H9 (cell line): ENCODE results near the gene FOXJ3. TPM values are rescaled to one million over a fixed set of nuclear protein-coding genes. Genes with fewer than 3 reads are reported as not detected.

Experiments used
- DNase-seq: peaks from one replicate; pipeline ENCODE4 v3.0.0-alpha.2; 2017
- H2AFZ ChIP-seq: one replicate; pipeline ENCODE4 v1.6.1; 2013; ENCODE audit warnings: mild to moderate bottlenecking, low read length, control low read depth, moderate library complexity
- H2AK5ac ChIP-seq: 2 replicates; pipeline ENCODE4 v1.6.1; 2013; ENCODE audit warnings: low read length, control low read depth, mixed read lengths; ENCODE audit not compliant: insufficient read length
- H2BK120ac ChIP-seq: one replicate; pipeline ENCODE4 v1.6.1; 2013; ENCODE audit warnings: low read depth, mild to moderate bottlenecking, low read length, control low read depth, inconsistent platforms; ENCODE audit not compliant: poor library complexity, severe bottlenecking
- H2BK12ac ChIP-seq: 2 replicates; pipeline ENCODE4 v1.6.1; 2013; ENCODE audit warnings: low read length, control low read depth, mixed read lengths, low read depth; ENCODE audit not compliant: insufficient read length
- H2BK15ac ChIP-seq: 2 replicates; pipeline ENCODE4 v1.6.1; 2013; ENCODE audit warnings: low read depth, low read length, control low read depth
- H2BK20ac ChIP-seq: one replicate; pipeline ENCODE4 v1.6.1; 2013; ENCODE audit warnings: low read depth, mild to moderate bottlenecking, low read length, control low read depth, inconsistent platforms; ENCODE audit not compliant: poor library complexity, severe bottlenecking
- H2BK5ac ChIP-seq: 2 replicates; pipeline ENCODE4 v1.6.1; 2013; ENCODE audit warnings: low read length, control low read depth, mixed read lengths; ENCODE audit not compliant: insufficient read length
- H3K14ac ChIP-seq: 2 replicates; pipeline ENCODE4 v1.6.1; 2013; ENCODE audit warnings: low read length, control low read depth; ENCODE audit not compliant: insufficient read depth
- H3K18ac ChIP-seq: 2 replicates; pipeline ENCODE4 v1.6.1; 2013; ENCODE audit warnings: low read depth, mild to moderate bottlenecking, mixed read lengths, low read length, control low read depth; ENCODE audit not compliant: insufficient read length
- H3K23ac ChIP-seq: 2 replicates; pipeline ENCODE4 v1.6.1; 2013; ENCODE audit warnings: low read length, control low read depth, mixed read lengths, low read depth; ENCODE audit not compliant: insufficient read length
- H3K23me2 ChIP-seq: 2 replicates; pipeline ENCODE4 v1.6.1; 2013; ENCODE audit warnings: low read depth, mild to moderate bottlenecking, mixed read lengths, low read length, control low read depth; ENCODE audit not compliant: insufficient read length, poor library complexity, severe bottlenecking
- H3K27ac ChIP-seq: 2 replicates; pipeline ENCODE4 v1.5.1; 2013; ENCODE audit warnings: low read length, control low read depth, mixed read lengths, low read depth; ENCODE audit not compliant: insufficient read length
- H3K27me3 ChIP-seq: 2 replicates; pipeline ENCODE4 v1.6.1; 2013; ENCODE audit warnings: low read length, control low read depth, inconsistent platforms; ENCODE audit not compliant: insufficient read depth
- H3K4ac ChIP-seq: 2 replicates; pipeline ENCODE4 v1.6.1; 2013; ENCODE audit warnings: low read depth, mild to moderate bottlenecking, control low read depth, inconsistent platforms, low read length, moderate library complexity
- H3K4me1 ChIP-seq: 2 replicates; pipeline ENCODE4 v1.6.1; 2013; ENCODE audit warnings: low read length, control low read depth, inconsistent platforms; ENCODE audit not compliant: insufficient read depth
- H3K4me2 ChIP-seq: 2 replicates; pipeline ENCODE4 v1.6.1; 2013; ENCODE audit warnings: low read length, control low read depth, mixed read lengths; ENCODE audit not compliant: insufficient read length, insufficient read depth
- H3K56ac ChIP-seq: 2 replicates; pipeline ENCODE4 v1.6.1; 2013; ENCODE audit warnings: low read depth, mild to moderate bottlenecking, mixed read lengths, low read length, control low read depth; ENCODE audit not compliant: insufficient read length
- H3K79me1 ChIP-seq: 2 replicates; pipeline ENCODE4 v1.6.1; 2013; ENCODE audit warnings: low read depth, mild to moderate bottlenecking, moderate library complexity, low read length, control low read depth, inconsistent platforms; ENCODE audit not compliant: insufficient read depth, poor library complexity, severe bottlenecking
- H3K79me2 ChIP-seq: 2 replicates; pipeline ENCODE4 v1.6.1; 2013; ENCODE audit warnings: low read length, control low read depth, inconsistent platforms; ENCODE audit not compliant: insufficient read depth
- H3K9ac ChIP-seq: 2 replicates; pipeline ENCODE4 v1.6.1; 2013; ENCODE audit warnings: low read length, control low read depth, mixed read lengths; ENCODE audit not compliant: insufficient read length; ENCODE audit errors: extremely low read depth
- H3K9me3 ChIP-seq: one replicate; pipeline ENCODE4 v1.6.1; 2013; ENCODE audit warnings: low read depth, low read length, inconsistent platforms; ENCODE audit not compliant: control insufficient read depth
- H3T11ph ChIP-seq: one replicate; pipeline ENCODE4 v1.6.1; 2013; ENCODE audit warnings: mild to moderate bottlenecking, low read length, control low read depth, inconsistent platforms
- H4K20me1 ChIP-seq: one replicate; pipeline ENCODE4 v1.6.1; 2013; ENCODE audit not compliant: control insufficient read depth, insufficient read length, insufficient read depth
- H4K5ac ChIP-seq: 2 replicates; pipeline ENCODE4 v1.6.1; 2013; ENCODE audit warnings: low read depth, mild to moderate bottlenecking, mixed read lengths, low read length, control low read depth; ENCODE audit not compliant: insufficient read length
- H4K8ac ChIP-seq: replicated peaks from 2 replicates; pipeline ENCODE4 v1.6.1; 2013; ENCODE audit warnings: low read length, control low read depth, mixed read lengths, low read depth; ENCODE audit not compliant: insufficient read length
- H4K91ac ChIP-seq: 2 replicates; pipeline ENCODE4 v1.6.1; 2013; ENCODE audit warnings: low read depth, mild to moderate bottlenecking, moderate library complexity, mixed read lengths, low read length, control low read depth; ENCODE audit not compliant: insufficient read length
- H3K27ac Mint-ChIP-seq, 3 experiments: 2 replicates in 2 of 3; 3 replicates in 1 of 3; pipeline ENCODE4 v1.8.0; 2020 to 2021; ENCODE audit warnings: mixed read lengths in 3 of 3, mild to moderate bottlenecking in 1 of 3, moderate library complexity in 1 of 3
- H3K27me3 Mint-ChIP-seq: 2 replicates; pipeline ENCODE4 v1.8.0; 2021; ENCODE audit warnings: low read depth, mild to moderate bottlenecking, moderate library complexity, mixed read lengths
- H3K36me3 Mint-ChIP-seq, 3 experiments: 2 replicates in 2 of 3; 3 replicates in 1 of 3; pipeline ENCODE4 v1.8.0; 2020 to 2021; ENCODE audit warnings: low read depth in 3 of 3, mixed read lengths in 3 of 3; ENCODE audit not compliant: insufficient read depth in 1 of 3
- H3K4me1 Mint-ChIP-seq, 2 experiments: 2 replicates each; pipeline ENCODE4 v1.8.0; 2020; ENCODE audit warnings: mixed read lengths in 2 of 2
- H3K4me3 Mint-ChIP-seq, 2 experiments: 2 replicates in 1 of 2; 3 replicates in 1 of 2; pipeline ENCODE4 v1.8.0; 2020 to 2021; ENCODE audit warnings: mild to moderate bottlenecking in 2 of 2, mixed read lengths in 2 of 2, moderate library complexity in 1 of 2
- H3K9me3 Mint-ChIP-seq, 2 experiments: 2 replicates in 1 of 2; 3 replicates in 1 of 2; pipeline ENCODE4 v1.8.0; 2020; ENCODE audit warnings: mild to moderate bottlenecking in 2 of 2, mixed read lengths in 2 of 2, moderate library complexity in 1 of 2
- WGBS: extraction: QIAGEN DNeasy Blood & Tissue Kit; methylation state at CpG from one replicate; pipeline ENCODE4 v1.1.7; 2013; ENCODE audit warnings: missing lambda C conversion rate, low lambda C conversion rate, mixed read lengths; ENCODE audit not compliant: insufficient read length; ENCODE audit errors: extremely low coverage; 5-methylcytosine and 5-hydroxymethylcytosine counted together
- total RNA-seq: library from RNA; stranded (reverse); gene quantifications from 2 replicates; pipeline ENCODE4 v1.2.1, GENCODE V29; 2021
- TF ChIP-seq, protein P1 (sequence below): fragments of 200-600 bp; sonication (generic); conservative IDR thresholded peaks from 3 replicates; pipeline ENCODE4 v1.8.0; 2021; ENCODE audit warnings: antibody characterized with exemption, mild to moderate bottlenecking

Gene FOXJ3
- total RNA-seq, 1 experiment from 2014 or later: 49.9 TPM

DNA sequence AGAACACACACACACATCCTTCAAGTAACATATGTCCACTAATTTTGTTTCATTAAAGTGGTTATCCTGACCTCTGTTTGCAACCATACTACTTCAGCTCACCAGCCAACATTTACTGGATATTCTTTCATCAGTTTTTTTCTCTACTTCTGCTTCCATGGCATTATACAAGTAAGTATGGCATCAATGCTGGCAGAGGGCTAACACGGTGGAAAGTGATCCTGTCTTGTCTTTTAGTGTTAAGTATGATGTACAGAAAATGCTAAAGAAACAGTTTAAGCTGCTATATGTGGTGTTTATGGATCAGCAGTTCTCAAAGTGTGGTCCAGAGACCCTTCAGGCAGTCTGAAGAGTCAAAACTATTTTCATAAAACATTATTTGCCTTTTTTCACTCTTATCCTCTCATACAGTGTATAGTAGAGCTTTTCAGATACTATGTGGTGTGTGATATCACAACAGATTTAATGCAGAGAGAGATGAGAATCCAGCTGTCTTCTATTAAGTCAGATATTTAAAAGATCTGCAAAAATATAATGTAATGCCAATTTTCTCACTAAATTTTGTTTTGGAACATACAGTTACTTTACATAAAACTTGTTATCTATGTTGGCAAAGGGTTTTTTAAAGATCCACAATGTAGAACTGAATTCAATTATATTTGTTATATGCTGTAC lies 46.6 kb downstream of the FOXJ3 start:
- H3K9ac ChIP-seq: no peak overlapping the region
- peaks cover 2% of the 10 kb centered on the region; the same call in 1 of the 2 replicates for H3K4me1 ChIP-seq
- Mint-ChIP-seq H3K36me3 (peaks cover 7 to 15% (median 9%) of the 10 kb centered on the region in 3 experiments; a peak in 6 of 7 replicates), H3K4me1 (peaks cover 9 to 14% of the 10 kb centered on the region in 2 experiments), H3K9me3 (no peaks in the 10 kb centered on the region), H3K4me3 (no peak overlapping the region), H3K27ac (no peak overlapping the region), H3K27me3 (no peaks in the 10 kb centered on the region)
- H2BK20ac ChIP-seq: no peak overlapping the region
- H3T11ph ChIP-seq: no peak overlapping the region
- no peak overlapping the region for H2AFZ ChIP-seq
- no peak overlapping the region for H4K8ac ChIP-seq
- H3K14ac ChIP-seq: no peak overlapping the region
- H3K27ac ChIP-seq: no peak overlapping the region
- H2AK5ac ChIP-seq: no peak overlapping the region
- peaks cover 1% of the 10 kb centered on the region; the same call in 1 of the 2 replicates for H3K79me2 ChIP-seq
- no peak overlapping the region for H2BK12ac ChIP-seq
- H3K4me2 ChIP-seq: no peak overlapping the region
- H4K91ac ChIP-seq: no peak overlapping the region
- H3K56ac ChIP-seq: no peak overlapping the region
- H2BK120ac ChIP-seq: no peak overlapping the region
- no peaks in the 10 kb centered on the region for H3K79me1 ChIP-seq
- no peak overlapping the region for H3K23ac ChIP-seq
- no CpG with 5 or more reads among the region's 1 CpG for WGBS
- no peak overlapping the region for H3K4ac ChIP-seq
- TF ChIP-seq, protein P1, sequence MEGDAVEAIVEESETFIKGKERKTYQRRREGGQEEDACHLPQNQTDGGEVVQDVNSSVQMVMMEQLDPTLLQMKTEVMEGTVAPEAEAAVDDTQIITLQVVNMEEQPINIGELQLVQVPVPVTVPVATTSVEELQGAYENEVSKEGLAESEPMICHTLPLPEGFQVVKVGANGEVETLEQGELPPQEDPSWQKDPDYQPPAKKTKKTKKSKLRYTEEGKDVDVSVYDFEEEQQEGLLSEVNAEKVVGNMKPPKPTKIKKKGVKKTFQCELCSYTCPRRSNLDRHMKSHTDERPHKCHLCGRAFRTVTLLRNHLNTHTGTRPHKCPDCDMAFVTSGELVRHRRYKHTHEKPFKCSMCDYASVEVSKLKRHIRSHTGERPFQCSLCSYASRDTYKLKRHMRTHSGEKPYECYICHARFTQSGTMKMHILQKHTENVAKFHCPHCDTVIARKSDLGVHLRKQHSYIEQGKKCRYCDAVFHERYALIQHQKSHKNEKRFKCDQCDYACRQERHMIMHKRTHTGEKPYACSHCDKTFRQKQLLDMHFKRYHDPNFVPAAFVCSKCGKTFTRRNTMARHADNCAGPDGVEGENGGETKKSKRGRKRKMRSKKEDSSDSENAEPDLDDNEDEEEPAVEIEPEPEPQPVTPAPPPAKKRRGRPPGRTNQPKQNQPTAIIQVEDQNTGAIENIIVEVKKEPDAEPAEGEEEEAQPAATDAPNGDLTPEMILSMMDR: no peak
- no peak for DNase-seq
- no peak overlapping the region for H2BK5ac ChIP-seq
- H3K18ac ChIP-seq: no peak overlapping the region
- no peaks in the 10 kb centered on the region for H3K23me2 ChIP-seq
- H4K5ac ChIP-seq: no peak overlapping the region
- no peaks in the 10 kb centered on the region for H3K27me3 ChIP-seq
- no peaks in the 10 kb centered on the region for H4K20me1 ChIP-seq
- no peaks in the 10 kb centered on the region for H3K9me3 ChIP-seq
- no peak overlapping the region for H2BK15ac ChIP-seq
